Activated CD4-positive, alpha-beta T cell treated with anti-CD3 and anti-CD28 coated beads for 24 hours (primary cell): ENCODE data around the gene HSFX3.
"Not testable (repeated sequence)": the region's sequence is repeated elsewhere in the genome, so short reads cannot be mapped to it uniquely, and the experiment has no call there.

Source experiments
- DNase-seq, 2 donors: peaks; one replicate each; pipeline ENCODE4 v3.0.0-alpha.2; 2020; ENCODE audit warnings: low read depth in 2 of 2

The HSFX3 gene

DNA sequence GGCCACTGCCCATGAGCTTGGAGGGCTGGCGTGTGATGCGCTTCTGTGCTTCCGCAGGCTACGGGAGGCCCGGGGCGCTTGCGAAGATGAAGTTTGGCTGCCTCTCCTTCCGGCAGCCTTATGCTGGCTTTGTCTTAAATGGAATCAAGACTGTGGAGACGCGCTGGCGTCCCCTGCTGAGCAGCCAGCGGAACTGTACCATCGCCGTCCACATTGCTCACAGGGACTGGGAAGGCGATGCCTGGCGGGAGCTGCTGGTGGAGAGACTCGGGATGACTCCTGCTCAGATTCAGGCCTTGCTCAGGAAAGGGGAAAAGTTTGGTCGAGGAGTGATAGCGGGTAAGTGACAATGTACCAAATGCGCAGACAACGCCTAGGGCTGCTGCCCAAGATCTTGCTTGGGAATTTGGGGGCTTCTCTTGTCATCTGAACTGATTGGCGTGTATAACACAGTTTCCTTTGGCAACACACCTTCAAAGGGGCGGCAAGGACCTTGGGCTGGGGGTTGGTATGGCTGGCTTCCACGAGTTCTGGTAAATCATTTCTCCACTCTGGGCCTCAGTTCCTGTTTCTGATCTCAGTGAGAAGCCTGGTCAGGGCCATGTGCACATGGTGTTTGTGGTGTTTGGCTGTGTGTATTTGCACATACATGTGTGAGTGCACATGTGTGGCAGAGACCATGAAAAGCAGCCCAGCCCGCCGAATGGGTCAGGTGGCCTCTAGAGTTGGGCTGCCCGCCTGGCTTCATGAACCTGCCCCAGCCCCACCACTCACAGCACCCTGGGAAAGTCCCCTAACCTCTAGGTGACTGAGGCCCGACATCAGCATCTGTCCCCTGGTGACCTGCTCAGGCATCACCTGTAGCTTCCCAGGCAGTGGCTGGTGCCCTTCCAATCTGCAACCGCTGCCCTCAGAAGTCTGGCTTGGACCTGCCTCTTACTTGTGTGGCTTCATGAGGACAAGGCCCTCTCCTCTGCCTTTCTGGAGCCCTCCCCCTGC is 3.9 kb downstream of the HSFX3 start:
- DNase-seq: not testable (repeated sequence)

GRCh38 chrX:149541521-149542047 is 8.1 kb downstream of the HSFX3 start:
- no peak for DNase-seq

GRCh38 chrX:149540621-149541520 is 8.9 kb downstream of the HSFX3 start, which contains the start of gene EOLA1:
EOLA1 (plus strand) TSS chrX:149541012; CDS start chrX:149545631, 4,619 bp downstream.
- DNase-seq: peak; percentile 68 to 77

- DNase-seq: peak; percentile 82 to 87
Measured at GRCh38 chrX:149540131-149540620, 9.5 kb downstream of the HSFX3 start.

DNA sequence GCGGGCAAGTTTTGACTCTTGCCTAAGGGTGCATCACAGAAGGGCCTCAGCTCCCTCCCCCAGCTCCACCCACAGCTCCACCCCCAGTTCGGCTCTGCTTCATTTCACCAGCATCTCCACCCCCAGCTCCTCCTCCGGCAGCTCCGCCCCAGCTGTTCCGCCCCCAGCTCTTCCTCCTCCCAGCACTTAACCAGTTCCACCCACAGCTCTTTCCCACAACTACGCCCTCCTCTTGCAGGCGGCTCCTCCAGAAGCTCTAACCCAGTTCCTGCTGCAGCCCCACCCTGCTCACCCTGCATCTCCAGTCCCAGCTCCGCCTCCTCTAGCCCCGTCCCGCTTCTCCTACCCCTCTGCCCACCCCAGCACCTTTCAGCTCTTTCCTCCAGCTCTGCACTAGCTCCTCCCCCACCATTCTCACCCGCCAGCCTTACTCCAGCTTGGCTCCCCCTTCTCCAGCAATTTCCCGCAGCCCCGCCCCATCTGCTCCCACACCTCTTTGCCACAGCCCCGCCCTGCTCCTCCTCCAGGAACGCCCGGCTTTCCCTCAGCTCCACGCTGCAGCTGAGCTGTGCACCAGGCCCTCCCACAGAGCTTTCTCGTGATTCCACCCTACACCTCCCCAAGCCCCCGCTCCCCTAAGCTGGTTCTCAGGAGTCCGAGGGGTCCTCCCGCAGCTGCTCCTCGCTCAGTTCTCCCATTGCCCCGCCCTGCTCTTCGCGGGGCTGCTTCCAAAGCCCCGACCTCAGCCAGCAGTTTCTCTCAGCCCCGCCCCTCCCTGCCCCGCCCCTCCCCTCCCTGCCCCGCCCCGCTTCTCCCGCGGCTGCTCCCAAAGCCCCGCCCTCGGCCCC is 10.2 kb downstream of the HSFX3 start:
- peak; percentile 61 to 64 for DNase-seq

- not testable (repeated sequence) for DNase-seq
Measured at GRCh38 chrX:149537474-149537873, 12.2 kb downstream of the HSFX3 start.

- DNase-seq: not testable (repeated sequence)
Measured at GRCh38 chrX:149534926-149535602, 14.7 kb downstream of the HSFX3 start.

DNA sequence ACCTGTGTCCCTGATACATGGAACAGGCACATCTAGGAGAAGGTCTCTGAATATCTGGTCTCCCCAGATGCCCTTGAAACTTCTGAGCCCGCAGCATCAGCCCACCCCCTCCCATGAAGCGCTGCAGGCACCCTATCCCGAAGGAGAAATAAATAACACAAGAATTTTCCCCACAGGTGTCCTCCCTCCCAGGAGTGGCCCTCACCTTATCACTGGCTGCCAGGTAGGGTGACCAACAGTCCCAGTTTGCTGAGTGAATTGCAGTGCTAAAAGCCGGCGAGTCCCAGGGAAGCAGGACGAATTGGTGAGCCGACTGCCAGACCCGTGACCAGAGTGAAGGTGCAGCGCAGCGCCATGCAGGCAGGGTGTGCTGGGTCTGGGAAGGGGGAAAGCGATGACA is 15.7 kb downstream of the HSFX3 start:
- not testable (repeated sequence) for DNase-seq

DNA sequence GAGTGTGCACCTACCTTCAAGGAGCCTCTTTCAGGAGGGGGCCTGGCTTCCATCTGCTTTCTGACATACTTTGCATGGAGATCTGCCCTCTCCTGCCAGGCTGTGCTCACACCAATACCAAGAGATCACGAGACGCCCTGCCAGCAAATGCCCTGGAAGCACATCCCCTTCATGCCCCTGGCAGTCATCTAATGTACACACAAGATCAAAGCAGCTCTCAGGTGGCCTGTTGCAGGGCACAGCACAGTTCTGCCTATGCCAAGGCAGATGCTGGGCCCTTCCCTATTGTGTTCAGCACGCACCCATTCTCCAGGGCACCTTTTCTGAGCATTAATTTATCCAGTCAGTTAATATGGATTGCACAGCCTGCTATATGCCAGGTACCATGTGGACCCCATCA is 16.9 kb downstream of the HSFX3 start:
- not testable (repeated sequence) for DNase-seq

- DNase-seq: no peak
Measured at GRCh38 chrX:149531599-149531998, 18.1 kb downstream of the HSFX3 start.

GRCh38 chrX:149528381-149528780 is 21.3 kb downstream of the HSFX3 start:
- no peak for DNase-seq

- DNase-seq: no peak
Measured at GRCh38 chrX:149527705-149528104, 22.0 kb downstream of the HSFX3 start.

GRCh38 chrX:149526318-149527033 is 23.2 kb downstream of the HSFX3 start:
- DNase-seq: not testable (repeated sequence)

DNA sequence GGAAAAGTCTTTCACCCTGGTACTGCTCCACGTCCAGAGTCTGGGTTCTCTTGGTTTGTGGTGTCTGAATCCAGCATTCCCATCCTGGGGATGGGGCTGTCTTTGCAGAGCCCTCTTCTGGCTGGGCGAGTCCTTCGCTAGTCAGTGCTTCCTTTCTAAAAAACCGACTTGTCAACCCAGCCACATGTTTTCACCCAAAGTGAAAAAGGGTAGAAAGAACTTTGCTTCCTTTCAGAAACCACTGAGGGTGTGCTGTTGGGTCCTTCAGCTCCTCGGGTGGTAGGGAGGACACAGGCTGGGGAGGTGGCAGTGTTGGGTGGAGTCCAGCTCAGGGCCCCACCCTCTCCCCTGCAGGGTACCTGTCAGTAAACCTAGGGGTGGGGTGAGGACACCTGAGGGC is 23.8 kb downstream of the HSFX3 start:
- not testable (repeated sequence) for DNase-seq

DNA sequence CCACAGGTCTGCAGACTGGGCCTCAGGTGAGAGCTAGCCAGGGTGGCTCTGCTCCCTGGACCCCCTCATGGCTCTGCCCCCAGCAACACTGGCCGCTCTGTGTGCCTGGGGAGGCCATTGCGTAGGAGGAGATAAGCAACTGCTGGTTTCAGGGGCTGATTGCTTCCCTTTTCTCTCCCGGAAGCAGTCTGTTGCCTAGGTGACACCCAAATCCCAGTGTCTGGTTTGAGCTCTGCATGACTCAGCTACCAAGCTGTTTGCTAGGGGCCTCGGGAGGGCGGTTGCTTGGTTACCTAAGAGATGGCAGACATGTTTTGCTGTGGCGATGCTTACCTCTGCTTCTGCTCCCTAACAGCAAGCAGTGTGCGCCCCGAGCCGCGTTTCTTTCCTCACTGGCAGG is 24.3 kb downstream of the HSFX3 start:
- DNase-seq: not testable (repeated sequence)

- no peak for DNase-seq
Measured at GRCh38 chrX:149522916-149523315, 26.8 kb downstream of the HSFX3 start.

DNA sequence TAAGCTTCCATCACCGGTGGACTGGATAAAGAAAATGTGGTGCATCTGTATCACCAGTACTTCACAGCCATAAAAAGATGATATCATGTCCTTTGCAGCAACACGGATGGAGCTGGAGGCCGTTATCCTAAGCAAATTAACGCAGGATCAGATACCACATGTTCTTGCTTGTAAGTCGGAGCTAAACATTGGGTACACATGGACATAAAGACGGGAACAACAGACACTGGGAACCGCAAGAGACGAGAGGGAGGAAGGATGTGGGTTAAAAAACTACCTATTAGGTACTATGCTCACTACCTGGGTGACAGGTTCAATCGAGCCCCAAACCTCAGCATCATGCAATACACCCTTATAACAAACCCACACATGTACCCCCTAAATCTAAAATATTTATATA is 28.3 kb downstream of the HSFX3 start:
- no peak for DNase-seq

- DNase-seq: not testable (repeated sequence)
Measured at GRCh38 chrX:149520636-149521277, 29.0 kb downstream of the HSFX3 start.

- DNase-seq: no peak
Measured at GRCh38 chrX:149518236-149518635, 31.5 kb downstream of the HSFX3 start.
